ENCODE results near the gene ACAA1. TPM values are rescaled to one million over a fixed set of nuclear protein-coding genes. Genes with fewer than 3 reads are reported as not detected.

The ACAA1 gene
- total and polyA plus RNA-seq, 2 of the 4 experiments (the other 2 are of a cell fraction) = 30.8 to 62.4 TPM

DNA sequence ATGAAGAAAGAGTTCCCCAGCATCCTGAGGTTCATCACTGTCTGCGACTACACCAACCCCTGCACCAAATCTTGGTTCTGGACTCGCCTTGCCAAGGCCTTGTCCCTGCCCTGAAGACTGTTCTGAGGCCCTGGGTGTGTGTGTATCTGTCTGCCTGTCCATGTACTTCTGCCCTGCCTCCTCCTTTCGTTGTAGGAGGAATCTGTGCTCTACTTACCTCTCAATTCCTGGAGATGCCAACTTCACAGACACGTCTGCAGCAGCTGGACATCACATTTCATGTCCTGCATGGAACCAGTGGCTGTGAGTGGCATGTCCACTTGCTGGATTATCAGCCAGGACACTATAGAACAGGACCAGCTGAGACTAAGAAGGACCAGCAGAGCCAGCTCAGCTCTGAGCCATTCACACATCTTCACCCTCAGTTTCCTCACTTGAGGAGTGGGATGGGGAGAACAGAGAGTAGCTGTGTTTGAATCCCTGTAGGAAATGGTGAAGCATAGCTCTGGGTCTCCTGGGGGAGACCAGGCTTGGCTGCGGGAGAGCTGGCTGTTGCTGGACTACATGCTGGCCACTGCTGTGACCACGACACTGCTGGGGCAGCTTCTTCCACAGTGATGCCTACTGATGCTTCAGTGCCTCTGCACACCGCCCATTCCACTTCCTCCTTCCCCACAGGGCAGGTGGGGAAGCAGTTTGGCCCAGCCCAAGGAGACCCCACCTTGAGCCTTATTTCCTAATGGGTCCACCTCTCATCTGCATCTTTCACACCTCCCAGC is 4.4 kb upstream of the ACAA1 start:
- Histone ChIP-seq H3K4me3 (ENCODE audit: insufficient read depth, low read depth, low read length) (no peak overlapping the region), H3K4me2 (ENCODE audit: low read depth, low read length) (no peak overlapping the region), H2BK15ac (ENCODE audit: low read depth, low read length) (no peak overlapping the region), H4K20me1 (ENCODE audit: insufficient read depth, low read length) (no peaks in the 10 kb centered on the region), H2BK5ac (ENCODE audit: low read depth, low read length, poor library complexity, severe bottlenecking) (no peak overlapping the region), H3K14ac (replicated peaks; ENCODE audit: low read depth, low read length) (no peak overlapping the region), H3K9ac (ENCODE audit: low read depth, low read length) (no peak overlapping the region), H3K27me3 (ENCODE audit: control insufficient read depth, insufficient read depth, low read length) (no peaks in the 10 kb centered on the region), H4K91ac (ENCODE audit: insufficient read depth, low read depth, low read length) (no peak overlapping the region), H3K27ac (ENCODE audit: insufficient read depth, low read length) (no peak overlapping the region), H3K4ac (ENCODE audit: low read depth, low read length) (no peak overlapping the region), H2AFZ (replicated peaks; ENCODE audit: low read length, poor library complexity) (no peak overlapping the region), H3K56ac (ENCODE audit: extremely low read depth, insufficient read depth, low read length) (no peak overlapping the region), H2BK120ac (ENCODE audit: low read depth, low read length) (no peak overlapping the region), H3K79me1 (ENCODE audit: low read depth in 1 of 2, low read length in 2 of 2) (peaks cover 21 to 46% of the 10 kb centered on the region in 2 experiments), H3K23ac (ENCODE audit: low read depth, low read length) (no peak overlapping the region), H3K9me3 (ENCODE audit: control insufficient read depth, insufficient read depth, low read length) (peaks cover 3% of the 10 kb centered on the region; the same call in 1 of the 2 replicates), H3K18ac (ENCODE audit: low read depth, low read length) (no peak overlapping the region), H3K36me3 (ENCODE audit: control insufficient read depth, insufficient read depth, low read length) (peaks cover 19% of the 10 kb centered on the region), H2AK5ac (ENCODE audit: low read depth, low read length) (no peak overlapping the region), H3K9me1 (ENCODE audit: insufficient read depth, low read length) (peaks cover 24% of the 10 kb centered on the region), H4K5ac (ENCODE audit: low read depth, low read length) (no peak overlapping the region), H3K4me1 (ENCODE audit: control insufficient read depth, insufficient read depth, low read length) (peaks cover 13% of the 10 kb centered on the region), H2AK9ac (replicated peaks; ENCODE audit: low read depth, low read length, poor library complexity) (no peak overlapping the region), H4K8ac (ENCODE audit: low read depth in 2 of 2, low read length in 2 of 2) (no peak overlapping the region), H2BK20ac (ENCODE audit: low read depth, low read length) (no peak overlapping the region)
- TF ChIP-seq CEBPB (IDR thresholded peaks at IDR 0.05; ENCODE audit: low read depth, low read length) (no peak), MAFK (IDR thresholded peaks at IDR 0.05; ENCODE audit: low read depth, low read length) (no peak), POLR2A (IDR thresholded peaks at IDR 0.05; ENCODE audit: low read depth, low read length) (no peak), NFE2L2 (IDR thresholded peaks at IDR 0.05; ENCODE audit: low read depth, low read length) (no peak), MAZ (IDR thresholded peaks at IDR 0.05; ENCODE audit: borderline replicate concordance, low read depth, low read length) (no peak), SMC3 (IDR thresholded peaks at IDR 0.05; ENCODE audit: low read depth, low read length) (no peak), MXI1 (IDR thresholded peaks at IDR 0.05; ENCODE audit: borderline replicate concordance, low read depth, low read length) (no peak), BHLHE40 (IDR thresholded peaks at IDR 0.05; ENCODE audit: low read depth, low read length) (no peak), RCOR1 (IDR thresholded peaks at IDR 0.05; ENCODE audit: insufficient replicate concordance, low read length) (no peak), FOS (IDR thresholded peaks at IDR 0.05; ENCODE audit: low read depth, low read length) (no peak), RAD21 (IDR thresholded peaks at IDR 0.05; ENCODE audit: low read length) (no peak), RFX5 (IDR thresholded peaks at IDR 0.05; ENCODE audit: low read depth, low read length) (no peak), CHD1 (IDR thresholded peaks at IDR 0.05; ENCODE audit: low read depth, low read length) (no peak)
- TF ChIP-seq, protein P1, sequence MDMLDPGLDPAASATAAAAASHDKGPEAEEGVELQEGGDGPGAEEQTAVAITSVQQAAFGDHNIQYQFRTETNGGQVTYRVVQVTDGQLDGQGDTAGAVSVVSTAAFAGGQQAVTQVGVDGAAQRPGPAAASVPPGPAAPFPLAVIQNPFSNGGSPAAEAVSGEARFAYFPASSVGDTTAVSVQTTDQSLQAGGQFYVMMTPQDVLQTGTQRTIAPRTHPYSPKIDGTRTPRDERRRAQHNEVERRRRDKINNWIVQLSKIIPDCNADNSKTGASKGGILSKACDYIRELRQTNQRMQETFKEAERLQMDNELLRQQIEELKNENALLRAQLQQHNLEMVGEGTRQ (IDR thresholded peaks at IDR 0.05; ENCODE audit: low read depth, low read length) = no peak
- TF ChIP-seq, protein P2, sequence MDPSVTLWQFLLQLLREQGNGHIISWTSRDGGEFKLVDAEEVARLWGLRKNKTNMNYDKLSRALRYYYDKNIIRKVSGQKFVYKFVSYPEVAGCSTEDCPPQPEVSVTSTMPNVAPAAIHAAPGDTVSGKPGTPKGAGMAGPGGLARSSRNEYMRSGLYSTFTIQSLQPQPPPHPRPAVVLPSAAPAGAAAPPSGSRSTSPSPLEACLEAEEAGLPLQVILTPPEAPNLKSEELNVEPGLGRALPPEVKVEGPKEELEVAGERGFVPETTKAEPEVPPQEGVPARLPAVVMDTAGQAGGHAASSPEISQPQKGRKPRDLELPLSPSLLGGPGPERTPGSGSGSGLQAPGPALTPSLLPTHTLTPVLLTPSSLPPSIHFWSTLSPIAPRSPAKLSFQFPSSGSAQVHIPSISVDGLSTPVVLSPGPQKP (IDR thresholded peaks at IDR 0.05; ENCODE audit: borderline replicate concordance, low read depth, low read length) = no peak
- TF ChIP-seq, protein P3, sequence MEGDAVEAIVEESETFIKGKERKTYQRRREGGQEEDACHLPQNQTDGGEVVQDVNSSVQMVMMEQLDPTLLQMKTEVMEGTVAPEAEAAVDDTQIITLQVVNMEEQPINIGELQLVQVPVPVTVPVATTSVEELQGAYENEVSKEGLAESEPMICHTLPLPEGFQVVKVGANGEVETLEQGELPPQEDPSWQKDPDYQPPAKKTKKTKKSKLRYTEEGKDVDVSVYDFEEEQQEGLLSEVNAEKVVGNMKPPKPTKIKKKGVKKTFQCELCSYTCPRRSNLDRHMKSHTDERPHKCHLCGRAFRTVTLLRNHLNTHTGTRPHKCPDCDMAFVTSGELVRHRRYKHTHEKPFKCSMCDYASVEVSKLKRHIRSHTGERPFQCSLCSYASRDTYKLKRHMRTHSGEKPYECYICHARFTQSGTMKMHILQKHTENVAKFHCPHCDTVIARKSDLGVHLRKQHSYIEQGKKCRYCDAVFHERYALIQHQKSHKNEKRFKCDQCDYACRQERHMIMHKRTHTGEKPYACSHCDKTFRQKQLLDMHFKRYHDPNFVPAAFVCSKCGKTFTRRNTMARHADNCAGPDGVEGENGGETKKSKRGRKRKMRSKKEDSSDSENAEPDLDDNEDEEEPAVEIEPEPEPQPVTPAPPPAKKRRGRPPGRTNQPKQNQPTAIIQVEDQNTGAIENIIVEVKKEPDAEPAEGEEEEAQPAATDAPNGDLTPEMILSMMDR (conservative IDR thresholded peaks at IDR 0.05; ENCODE audit: low read depth, low read length) = no peak
- dilution Hi-C loops (cut with HindIII; ENCODE audit: low sequenced_read_pairs, unreplicated experiment) = no loop called here
- in situ Hi-C loops (cut with MboI; ENCODE audit: low sequenced_read_pairs) = no loop called here
- BruUV-seq (replicated peaks) = no TSS peak
- CTCF ChIA-PET = interaction anchor here (0.9 kb wide), 1 partner anchor 157 kb away, joined by 3 read pairs; no protein-coding TSS in a partner anchor
- POLR2A ChIA-PET (ENCODE audit: unreplicated experiment) = no interaction called here
- intact Hi-C loops (cut with micrococcal nuclease) = no loop called here
- no CpG with 5 or more reads among the region's 7 CpGs for WGBS, 2 experiments (ENCODE audit: extremely low coverage in 2 of 2, insufficient read length in 1 of 2)
- ATAC-seq (ENCODE audit: low read depth) (no peak), DNase-seq (no peak)
